Stomach (tissue), 4 donors: Measurements from ENCODE around the gene SMAD4.

Source experiments
- POLR2A ChIP-seq, 4 donors: fragments of 450-650 bp; IDR thresholded peaks; one replicate each; pipeline ENCODE4 v1.6.1; 2016; ENCODE audit warnings: antibody characterized with exemption in 4 of 4, control low read depth in 2 of 4, mild to moderate bottlenecking in 1 of 4, moderate library complexity in 1 of 4
- POLR2AphosphoS5 ChIP-seq, 3 donors: sonication (generic); formaldehyde crosslinking; IDR thresholded peaks; one replicate each; pipeline ENCODE4 v1.6.1; 2016; ENCODE audit warnings: antibody characterized with exemption in 3 of 3

DNA sequence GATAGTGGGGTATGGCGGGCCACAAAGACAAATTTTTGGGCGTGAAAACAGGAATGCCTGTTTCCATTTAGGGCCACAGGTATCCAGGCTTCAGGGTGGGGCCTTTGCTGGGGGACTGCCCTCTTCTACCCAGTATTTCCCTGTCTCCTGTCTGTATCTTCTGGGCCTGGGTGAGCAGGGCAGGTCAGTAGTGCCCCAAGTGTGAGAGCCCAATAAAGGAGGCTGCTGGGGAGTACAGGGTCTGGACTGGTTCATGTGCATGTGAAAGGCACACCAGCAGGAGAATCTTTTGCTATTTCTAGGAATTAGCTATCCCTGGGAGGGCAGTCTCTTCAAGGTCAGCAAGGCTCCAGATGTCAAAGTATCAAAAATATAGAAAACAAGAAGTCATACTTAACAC, 96.0 kb downstream of the SMAD4 start:
- TF ChIP-seq POLR2A (IDR thresholded peaks at IDR 0.05) (no peak), POLR2AphosphoS5 (IDR thresholded peaks at IDR 0.05) (no peak)
